Thyroid gland (tissue), 4 donors: ENCODE results near the gene TSEN34. TPM values are rescaled to one million over a fixed set of nuclear protein-coding genes. Genes with fewer than 3 reads are reported as not detected.
"Not testable (repeated sequence)": the region's sequence is repeated elsewhere in the genome, so short reads cannot be mapped to it uniquely, and the experiment has no call there.

ENCODE experiments used
- DNase-seq, 2 donors: peaks; one replicate each; pipeline ENCODE4 v3.0.0-alpha.2; 2019
- H3K27ac ChIP-seq, 3 donors: fragments of 200-600 bp; sonication (generic); 1 replicate in 2 of 3; 2 replicates in 1 of 3; pipeline ENCODE4 v1.5.1; 2016 to 2019; ENCODE audit warnings: mild to moderate bottlenecking in 1 of 3, moderate library complexity in 1 of 3
- H3K27me3 ChIP-seq: fragments of 200-600 bp; sonication (generic); one replicate; pipeline ENCODE4 v1.5.1; 2019
- H3K36me3 ChIP-seq, 2 donors: fragments of 200-600 bp; sonication (generic); one replicate each; pipeline ENCODE4 v1.5.1; 2016 to 2019
- H3K4me1 ChIP-seq, 2 donors: fragments of 200-600 bp; sonication (generic); one replicate each; pipeline ENCODE4 v1.5.1; 2017 to 2019
- H3K4me3 ChIP-seq, 3 donors: fragments of 200-600 bp; sonication (generic); replicated peaks in 1 of 3; 1 replicate in 2 of 3; 2 replicates in 1 of 3; pipeline ENCODE4 v1.5.1; 2016; ENCODE audit warnings: mild to moderate bottlenecking in 1 of 3
- H3K9me3 ChIP-seq: fragments of 200-600 bp; sonication (generic); one replicate; pipeline ENCODE4 v1.5.1; 2017
- POLR2A ChIP-seq, 2 donors: fragments of 450-650 bp; IDR thresholded peaks; one replicate each; pipeline ENCODE4 v1.6.1; 2017; ENCODE audit warnings: antibody characterized with exemption in 2 of 2, mild to moderate bottlenecking in 2 of 2, moderate library complexity in 1 of 2
- WGBS, 2 donors: methylation state at CpG; one replicate each; pipeline ENCODE4 v1.1.5; 2017; 5-methylcytosine and 5-hydroxymethylcytosine counted together
- intact Hi-C: fragments of 100-400 bp; cut with DNase I; formaldehyde crosslinking; loops from one replicate; pipeline ENCODE4 v1.15.1; 2023
- total RNA-seq, 4 donors: library from RNA; depleted of rRNA; stranded (reverse); fragments of >200 nt; gene quantifications; one replicate each; pipeline ENCODE4 v1.2.3, GENCODE V29; 2016
- TF ChIP-seq, protein P1 (sequence below), 6 experiments: fragments of 200-600 bp in 3 of 6; fragments of 450-650 bp in 3 of 6; sonication (generic) in 3 of 6; IDR thresholded peaks; one replicate each; pipeline ENCODE4 v1.5.1; 2016 to 2019; ENCODE audit warnings: antibody characterized with exemption in 6 of 6, mild to moderate bottlenecking in 2 of 6, inconsistent platforms in 1 of 6, moderate library complexity in 1 of 6

Gene TSEN34
- total RNA-seq, 4 donors from 2014 or later = 58.1 to 102 (median 82.0) TPM

DNA sequence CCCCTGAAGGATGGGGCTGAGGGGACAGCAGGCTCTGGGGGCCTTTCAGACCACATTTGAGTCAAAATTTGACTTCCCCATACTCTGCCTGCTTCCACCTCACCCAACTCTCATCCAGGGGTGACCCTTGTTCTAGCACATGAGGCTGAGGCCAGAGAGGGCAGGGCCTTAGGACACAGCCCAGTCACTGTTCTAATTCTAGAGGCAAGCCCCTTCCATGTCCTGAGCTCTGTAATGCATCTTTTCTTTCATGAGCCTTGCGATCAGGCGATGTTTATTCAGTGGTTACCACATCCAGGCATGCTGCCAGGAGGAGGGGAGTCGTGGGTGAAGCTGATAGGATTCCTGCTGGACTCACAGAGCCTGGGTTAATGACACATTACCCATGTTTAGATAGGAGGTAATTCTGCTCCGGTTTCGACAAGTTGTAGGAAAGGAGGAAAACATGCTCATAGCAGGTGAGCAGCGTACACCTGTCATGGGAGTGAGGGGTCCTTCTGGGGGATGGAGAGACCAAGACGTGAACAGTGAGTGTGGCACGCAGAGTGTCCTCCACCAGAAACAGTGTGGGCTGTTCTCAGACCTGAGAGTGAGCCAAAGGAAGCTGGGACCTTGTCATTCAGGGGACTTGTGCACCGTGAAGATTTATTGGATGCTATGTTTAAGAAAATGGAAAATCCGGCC is 18.8 kb downstream of the TSEN34 start:
- intact Hi-C loops = no loop called here
- peaks cover 7 to 31% of the 10 kb centered on the region in 2 donors for H3K4me1 ChIP-seq
- no peak overlapping the region for H3K4me3 ChIP-seq
- TF ChIP-seq, protein P1, sequence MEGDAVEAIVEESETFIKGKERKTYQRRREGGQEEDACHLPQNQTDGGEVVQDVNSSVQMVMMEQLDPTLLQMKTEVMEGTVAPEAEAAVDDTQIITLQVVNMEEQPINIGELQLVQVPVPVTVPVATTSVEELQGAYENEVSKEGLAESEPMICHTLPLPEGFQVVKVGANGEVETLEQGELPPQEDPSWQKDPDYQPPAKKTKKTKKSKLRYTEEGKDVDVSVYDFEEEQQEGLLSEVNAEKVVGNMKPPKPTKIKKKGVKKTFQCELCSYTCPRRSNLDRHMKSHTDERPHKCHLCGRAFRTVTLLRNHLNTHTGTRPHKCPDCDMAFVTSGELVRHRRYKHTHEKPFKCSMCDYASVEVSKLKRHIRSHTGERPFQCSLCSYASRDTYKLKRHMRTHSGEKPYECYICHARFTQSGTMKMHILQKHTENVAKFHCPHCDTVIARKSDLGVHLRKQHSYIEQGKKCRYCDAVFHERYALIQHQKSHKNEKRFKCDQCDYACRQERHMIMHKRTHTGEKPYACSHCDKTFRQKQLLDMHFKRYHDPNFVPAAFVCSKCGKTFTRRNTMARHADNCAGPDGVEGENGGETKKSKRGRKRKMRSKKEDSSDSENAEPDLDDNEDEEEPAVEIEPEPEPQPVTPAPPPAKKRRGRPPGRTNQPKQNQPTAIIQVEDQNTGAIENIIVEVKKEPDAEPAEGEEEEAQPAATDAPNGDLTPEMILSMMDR (IDR thresholded peaks at IDR 0.05) = no peak
- TF ChIP-seq POLR2A (IDR thresholded peaks at IDR 0.05) = no peak
- H3K9me3 ChIP-seq = no peaks in the 10 kb centered on the region
- H3K27ac ChIP-seq = peak overlapping the region; percentile 17 to 77 (median 62)
- H3K27me3 ChIP-seq = no peaks in the 10 kb centered on the region
- 16 to 21% methylated on average over 10 of the region's 10 CpGs for WGBS, 2 donors
- H3K36me3 ChIP-seq = peaks cover 33 to 35% of the 10 kb centered on the region in 2 donors
- peak; percentile 93 to 96 for DNase-seq

DNA sequence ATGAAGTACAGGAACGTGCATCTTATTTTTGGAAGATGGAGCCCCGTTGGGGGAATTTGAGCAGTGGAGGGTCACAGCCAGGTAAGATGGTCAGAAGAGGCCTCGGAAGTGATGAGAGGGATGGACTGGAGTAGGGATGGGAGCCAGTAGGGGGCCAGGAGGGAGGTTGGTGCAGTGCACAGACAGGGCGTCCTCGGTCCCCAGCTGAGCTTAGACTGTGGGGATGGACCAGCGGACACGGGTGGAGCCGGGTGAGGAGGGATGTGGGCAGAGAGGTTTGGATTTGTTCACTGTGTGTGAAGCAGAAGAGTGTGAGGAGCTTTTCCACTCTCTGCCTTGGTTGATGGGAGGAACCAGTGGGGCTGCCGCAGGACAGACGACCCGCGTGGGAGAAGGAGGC is 20.1 kb downstream of the TSEN34 start:
- H3K4me3 ChIP-seq = no peak overlapping the region
- no peaks in the 10 kb centered on the region for H3K9me3 ChIP-seq
- no peak overlapping the region for H3K27ac ChIP-seq
- H3K27me3 ChIP-seq = no peaks in the 10 kb centered on the region
- peaks cover 7 to 25% of the 10 kb centered on the region in 2 donors for H3K4me1 ChIP-seq
- DNase-seq = no peak
- TF ChIP-seq, protein P1 (IDR thresholded peaks at IDR 0.05) = no peak
- TF ChIP-seq POLR2A (IDR thresholded peaks at IDR 0.05) = no peak
- WGBS, 2 donors = 84 to 90% methylated on average over 12 of the region's 12 CpGs
- intact Hi-C loops = no loop called here
- peaks cover 20 to 22% of the 10 kb centered on the region in 2 donors for H3K36me3 ChIP-seq

DNA sequence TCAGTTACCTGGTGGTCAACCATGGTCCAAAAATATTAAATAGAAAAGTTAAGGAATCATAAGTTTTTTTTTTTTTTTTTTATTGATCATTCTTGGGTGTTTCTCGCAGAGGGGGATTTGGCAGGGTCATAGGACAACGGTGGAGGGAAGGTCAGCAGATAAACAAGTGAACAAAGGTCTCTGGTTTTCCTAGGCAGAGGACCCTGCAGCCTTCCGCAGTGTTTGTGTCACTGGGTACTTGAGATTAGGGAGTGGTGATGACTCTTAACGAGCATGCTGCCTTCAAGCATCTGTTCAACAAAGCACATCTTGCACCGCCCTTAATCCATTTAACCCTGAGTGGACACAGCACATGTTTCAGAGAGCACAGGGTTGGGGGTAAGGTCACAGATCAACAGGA is 23.1 kb downstream of the TSEN34 start:
- H3K4me3 ChIP-seq, DNase-seq, H3K36me3 ChIP-seq, intact Hi-C loops, H3K27me3 ChIP-seq, H3K27ac ChIP-seq, H3K9me3 ChIP-seq: not testable (repeated sequence)
- peaks cover 7 to 16% of the 10 kb centered on the region in 2 donors for H3K4me1 ChIP-seq
- 41 to 53% methylated on average over 5 of the region's 5 CpGs for WGBS, 2 donors

DNA sequence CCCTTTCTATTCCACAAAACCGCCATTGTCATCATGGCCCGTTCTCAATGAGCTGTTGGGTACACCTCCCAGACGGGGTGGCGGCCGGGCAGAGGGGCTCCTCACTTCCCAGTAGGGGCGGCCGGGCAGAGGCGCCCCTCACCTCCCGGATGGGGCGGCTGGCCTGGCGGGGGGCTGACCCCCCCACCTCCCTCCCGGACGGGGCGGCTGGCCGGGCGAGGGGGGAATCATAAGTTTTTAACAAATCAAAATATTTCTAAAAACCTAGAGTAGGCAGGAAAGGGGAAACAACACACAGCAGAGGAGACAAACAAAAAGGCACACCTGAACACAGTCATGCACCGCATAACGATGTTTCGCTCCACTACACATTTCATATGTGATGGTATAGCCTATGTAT is 23.6 kb downstream of the TSEN34 start:
- H3K9me3 ChIP-seq, H3K36me3 ChIP-seq, DNase-seq, H3K27me3 ChIP-seq, intact Hi-C loops, H3K4me3 ChIP-seq, H3K27ac ChIP-seq: not testable (repeated sequence)
- 94% methylated on average over 9 to 10 of the region's 19 CpGs for WGBS, 2 donors
- H3K4me1 ChIP-seq = peaks cover 2 to 11% of the 10 kb centered on the region in 2 donors

DNA sequence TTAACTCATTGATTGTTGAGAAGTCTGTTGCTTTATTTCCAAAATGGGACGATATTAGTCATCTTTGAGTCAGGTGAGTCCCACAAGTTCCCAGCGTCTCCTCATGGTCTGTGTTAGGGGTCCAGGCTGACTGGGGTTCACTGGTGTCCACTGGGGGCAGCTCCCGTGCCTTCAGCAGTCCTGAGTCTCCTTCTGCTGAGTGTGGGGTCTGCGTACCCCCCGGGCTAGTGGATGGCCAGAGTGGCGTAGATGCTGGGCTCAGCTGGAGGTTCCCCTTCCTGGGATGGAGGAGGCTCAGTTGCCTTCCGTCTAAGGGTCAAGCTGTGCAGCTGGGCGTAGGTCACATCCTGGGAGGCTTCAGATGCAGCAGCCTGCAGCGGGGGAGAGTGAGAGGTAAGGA is 25.8 kb downstream of the TSEN34 start:
- H3K4me1 ChIP-seq = no peaks in the 10 kb centered on the region
- no peak overlapping the region for H3K4me3 ChIP-seq
- 74 to 86% methylated on average over 5 to 8 of the region's 9 CpGs for WGBS, 2 donors
- DNase-seq = no peak
- no peaks in the 10 kb centered on the region for H3K36me3 ChIP-seq
- no peak overlapping the region for H3K27ac ChIP-seq
- intact Hi-C loops = no loop called here
- H3K27me3 ChIP-seq = no peaks in the 10 kb centered on the region
- no peaks in the 10 kb centered on the region for H3K9me3 ChIP-seq
- no peak for TF ChIP-seq POLR2A (IDR thresholded peaks at IDR 0.05)
- TF ChIP-seq, protein P1 (IDR thresholded peaks at IDR 0.05) = no peak

DNA sequence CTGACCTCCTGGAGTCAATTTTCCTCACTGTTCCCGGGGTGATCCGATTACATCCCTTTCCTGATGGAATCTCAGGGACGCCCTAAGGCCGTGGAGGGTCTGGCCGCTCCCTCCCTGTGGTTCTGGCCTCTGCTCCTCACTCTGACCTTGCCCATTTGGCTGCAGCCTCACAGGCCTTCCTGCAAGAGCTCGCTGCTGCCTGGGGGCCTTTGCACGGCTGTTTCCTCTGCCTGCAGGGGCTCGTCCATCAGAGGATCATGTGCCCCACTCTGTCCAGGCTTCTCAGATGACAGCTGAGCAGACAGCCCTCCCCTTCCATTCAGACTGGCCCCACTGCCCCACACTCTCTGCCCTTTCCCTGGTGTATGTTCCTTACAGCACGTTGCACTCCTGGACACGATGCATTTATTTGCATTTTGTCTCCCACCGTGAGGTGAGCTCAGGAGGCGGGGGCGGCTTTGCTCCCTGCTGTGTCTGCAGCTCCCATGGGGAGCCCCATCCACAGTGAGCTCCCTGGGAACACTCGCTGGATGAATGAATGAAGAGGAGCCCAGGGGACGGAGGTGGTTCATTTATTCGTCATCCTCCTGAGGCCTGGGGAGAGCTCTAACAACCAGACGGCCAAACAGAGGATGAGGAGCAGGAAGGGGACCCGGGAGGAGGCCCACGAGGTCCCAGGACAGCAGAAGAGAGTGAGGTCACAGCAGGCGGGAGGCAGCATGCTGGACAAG is 26.6 kb downstream of the TSEN34 start:
- H3K27ac ChIP-seq, H3K27me3 ChIP-seq, H3K36me3 ChIP-seq, H3K4me1 ChIP-seq, intact Hi-C loops, H3K4me3 ChIP-seq, DNase-seq, H3K9me3 ChIP-seq: not testable (repeated sequence)
- 46 to 58% methylated on average over 14 to 15 of the region's 20 CpGs for WGBS, 2 donors
